ENCODE measurements around the gene RAB37. TPM values are rescaled to one million over a fixed set of nuclear protein-coding genes. Genes with fewer than 3 reads are reported as not detected.

RAB37 gene
- polyA plus RNA-seq, 1 of the 3 experiments (the other 2 are of a cell fraction) = 0.25 TPM

DNA sequence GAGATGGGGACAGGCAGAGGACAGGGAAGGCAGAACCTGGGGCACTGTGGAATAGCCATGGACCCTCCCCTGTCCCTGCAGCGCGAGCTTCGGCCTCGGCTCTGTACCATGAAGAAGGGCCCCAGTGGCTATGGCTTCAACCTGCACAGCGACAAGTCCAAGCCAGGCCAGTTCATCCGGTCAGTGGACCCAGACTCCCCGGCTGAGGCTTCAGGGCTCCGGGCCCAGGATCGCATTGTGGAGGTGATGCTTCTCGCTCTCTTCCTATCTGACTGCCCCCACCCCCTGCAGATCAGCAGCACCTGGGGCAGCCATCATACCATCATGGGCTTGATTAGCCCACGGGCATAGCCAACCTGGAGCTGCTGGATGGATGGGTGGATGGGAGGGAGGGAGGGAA, 24.9 kb downstream of the RAB37 start:
- peak; percentile 36 for DNase-seq
- H3K4me1 ChIP-seq (ENCODE audit: control insufficient read depth in 1 of 2, insufficient read depth in 2 of 2, low read depth in 1 of 2, low read length in 1 of 2) = peaks cover 45 to 65% of the 10 kb centered on the region in 2 experiments; a peak in 3 of 4 replicates
- H2AFZ ChIP-seq (ENCODE audit: low read depth) = no peak overlapping the region
- no peaks in the 10 kb centered on the region for H3K27me3 ChIP-seq (ENCODE audit: insufficient read depth)
- ChIA-PET POLR2A (interaction anchor here (0.9 to 1.8 kb wide), 3 partner anchors 13 to 16 kb away, joined by 4 to 6 read pairs (median 5); partner anchors contain the start of gene NAT9), CTCF (interaction anchor here (0.7 to 48.0 kb wide), 7 partner anchors 7 to 528 kb away, joined by 3 to 1361 read pairs (median 18); partner anchors contain the start of genes NAT9, NHERF1 and RAB37)
- no peak overlapping the region for H3K4me3 ChIP-seq (ENCODE audit: low read depth in 2 of 2, low read length in 1 of 2)
- H3K9me2 ChIP-seq = no peaks in the 10 kb centered on the region
- no peaks in the 10 kb centered on the region for H4K20me1 ChIP-seq (ENCODE audit: insufficient read depth)
- H3F3A ChIP-seq (replicated peaks; ENCODE audit: insufficient read depth) = peaks cover 4% of the 10 kb centered on the region
- no peak overlapping the region for H3K9ac ChIP-seq
- no peak overlapping the region for H3K27ac ChIP-seq (ENCODE audit: low read depth in 2 of 2, low read length in 1 of 2)
- no peaks in the 10 kb centered on the region for H3K36me3 ChIP-seq (replicated peaks in 1 of 2; ENCODE audit: control insufficient read depth in 1 of 2, insufficient read depth in 2 of 2, low read length in 1 of 2)
- H3K4me2 ChIP-seq = no peak overlapping the region
- H3K9me3 ChIP-seq = no peaks in the 10 kb centered on the region
- TF ChIP-seq JUND (IDR thresholded peaks at IDR 0.05) (no peak), EP300 (IDR thresholded peaks at IDR 0.05; ENCODE audit: borderline replicate concordance in 1 of 2, low read depth in 1 of 2, low read length in 1 of 2) (no peak), FOXM1 (IDR thresholded peaks at IDR 0.05; ENCODE audit: low read depth) (no peak), EZH2phosphoT487 (IDR thresholded peaks at IDR 0.05; ENCODE audit: borderline replicate concordance, low read depth) (no peak), POLR2AphosphoS5 (IDR thresholded peaks at IDR 0.05; ENCODE audit: low read depth, low read length) (no peak), TAF1 (IDR thresholded peaks at IDR 0.05; ENCODE audit: borderline replicate concordance, low read depth, low read length) (no peak), USF2 (IDR thresholded peaks at IDR 0.05; ENCODE audit: borderline replicate concordance, low read depth, low read length) (no peak), TCF12 (IDR thresholded peaks at IDR 0.05) (no peak), RXRA (IDR thresholded peaks at IDR 0.05; ENCODE audit: borderline replicate concordance, low read depth) (no peak), FOSL2 (IDR thresholded peaks at IDR 0.05; ENCODE audit: borderline replicate concordance, low read depth) (no peak), SMC3 (IDR thresholded peaks at IDR 0.05; ENCODE audit: low read depth, low read length) (no peak), MAX (IDR thresholded peaks at IDR 0.05; ENCODE audit: low read depth) (no peak), RFX5 (IDR thresholded peaks at IDR 0.05; ENCODE audit: low read length) (no peak), NRF1 (IDR thresholded peaks at IDR 0.05; ENCODE audit: low read depth, low read length) (no peak), GABPA (IDR thresholded peaks at IDR 0.05; ENCODE audit: low read depth) (no peak), MEF2A (IDR thresholded peaks at IDR 0.05; ENCODE audit: borderline replicate concordance, low read depth) (no peak)
- TF ChIP-seq, protein P1, sequence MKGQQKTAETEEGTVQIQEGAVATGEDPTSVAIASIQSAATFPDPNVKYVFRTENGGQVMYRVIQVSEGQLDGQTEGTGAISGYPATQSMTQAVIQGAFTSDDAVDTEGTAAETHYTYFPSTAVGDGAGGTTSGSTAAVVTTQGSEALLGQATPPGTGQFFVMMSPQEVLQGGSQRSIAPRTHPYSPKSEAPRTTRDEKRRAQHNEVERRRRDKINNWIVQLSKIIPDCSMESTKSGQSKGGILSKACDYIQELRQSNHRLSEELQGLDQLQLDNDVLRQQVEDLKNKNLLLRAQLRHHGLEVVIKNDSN (IDR thresholded peaks at IDR 0.05; ENCODE audit: borderline replicate concordance, low read depth) = no peak
- TF ChIP-seq, protein P2, sequence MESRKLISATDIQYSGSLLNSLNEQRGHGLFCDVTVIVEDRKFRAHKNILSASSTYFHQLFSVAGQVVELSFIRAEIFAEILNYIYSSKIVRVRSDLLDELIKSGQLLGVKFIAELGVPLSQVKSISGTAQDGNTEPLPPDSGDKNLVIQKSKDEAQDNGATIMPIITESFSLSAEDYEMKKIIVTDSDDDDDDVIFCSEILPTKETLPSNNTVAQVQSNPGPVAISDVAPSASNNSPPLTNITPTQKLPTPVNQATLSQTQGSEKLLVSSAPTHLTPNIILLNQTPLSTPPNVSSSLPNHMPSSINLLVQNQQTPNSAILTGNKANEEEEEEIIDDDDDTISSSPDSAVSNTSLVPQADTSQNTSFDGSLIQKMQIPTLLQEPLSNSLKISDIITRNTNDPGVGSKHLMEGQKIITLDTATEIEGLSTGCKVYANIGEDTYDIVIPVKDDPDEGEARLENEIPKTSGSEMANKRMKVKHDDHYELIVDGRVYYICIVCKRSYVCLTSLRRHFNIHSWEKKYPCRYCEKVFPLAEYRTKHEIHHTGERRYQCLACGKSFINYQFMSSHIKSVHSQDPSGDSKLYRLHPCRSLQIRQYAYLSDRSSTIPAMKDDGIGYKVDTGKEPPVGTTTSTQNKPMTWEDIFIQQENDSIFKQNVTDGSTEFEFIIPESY (IDR thresholded peaks at IDR 0.05; ENCODE audit: borderline replicate concordance, low read depth) = no peak
- TF ChIP-seq, protein P3, sequence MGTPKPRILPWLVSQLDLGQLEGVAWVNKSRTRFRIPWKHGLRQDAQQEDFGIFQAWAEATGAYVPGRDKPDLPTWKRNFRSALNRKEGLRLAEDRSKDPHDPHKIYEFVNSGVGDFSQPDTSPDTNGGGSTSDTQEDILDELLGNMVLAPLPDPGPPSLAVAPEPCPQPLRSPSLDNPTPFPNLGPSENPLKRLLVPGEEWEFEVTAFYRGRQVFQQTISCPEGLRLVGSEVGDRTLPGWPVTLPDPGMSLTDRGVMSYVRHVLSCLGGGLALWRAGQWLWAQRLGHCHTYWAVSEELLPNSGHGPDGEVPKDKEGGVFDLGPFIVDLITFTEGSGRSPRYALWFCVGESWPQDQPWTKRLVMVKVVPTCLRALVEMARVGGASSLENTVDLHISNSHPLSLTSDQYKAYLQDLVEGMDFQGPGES (IDR thresholded peaks at IDR 0.05; ENCODE audit: low read depth, low read length) = no peak
- TF ChIP-seq, protein P4, sequence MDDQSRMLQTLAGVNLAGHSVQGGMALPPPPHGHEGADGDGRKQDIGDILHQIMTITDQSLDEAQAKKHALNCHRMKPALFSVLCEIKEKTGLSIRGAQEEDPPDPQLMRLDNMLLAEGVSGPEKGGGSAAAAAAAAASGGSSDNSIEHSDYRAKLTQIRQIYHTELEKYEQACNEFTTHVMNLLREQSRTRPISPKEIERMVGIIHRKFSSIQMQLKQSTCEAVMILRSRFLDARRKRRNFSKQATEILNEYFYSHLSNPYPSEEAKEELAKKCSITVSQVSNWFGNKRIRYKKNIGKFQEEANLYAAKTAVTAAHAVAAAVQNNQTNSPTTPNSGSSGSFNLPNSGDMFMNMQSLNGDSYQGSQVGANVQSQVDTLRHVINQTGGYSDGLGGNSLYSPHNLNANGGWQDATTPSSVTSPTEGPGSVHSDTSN (IDR thresholded peaks at IDR 0.05) = no peak
- WGBS (ENCODE audit: low lambda C conversion rate) = 94% methylated on average over 9 of the region's 11 CpGs
- H3K79me2 ChIP-seq (ENCODE audit: insufficient read depth) = peaks cover 9% of the 10 kb centered on the region; the same call in 1 of the 2 replicates

Data from SK-N-SH (cell line).